ENCODE measurements around the gene CWC25. TPM values are rescaled to one million over a fixed set of nuclear protein-coding genes. Genes with fewer than 3 reads are reported as not detected.

The CWC25 gene
- total and polyA plus RNA-seq, 9 of the 15 experiments (the other 6 are each of a cell fraction or from before 2014, with no cell fraction given) = 16.5 to 27.4 (median 23.0) TPM

- TF ChIP-seq ZNF318 (IDR thresholded peaks at IDR 0.05; ENCODE audit: borderline replicate concordance in 1 of 2, low read depth in 1 of 2) = no peak
- no peak for TF ChIP-seq NELFE (IDR thresholded peaks at IDR 0.05; ENCODE audit: insufficient read depth, insufficient read length)
- no peak for TF ChIP-seq ARHGAP35 (IDR thresholded peaks at IDR 0.05; ENCODE audit: partially characterized antibody)
- no peak for TF ChIP-seq E2F8 (IDR thresholded peaks at IDR 0.05; ENCODE audit: low read depth, partially characterized antibody)
- no peak for TF ChIP-seq SRSF9 (IDR thresholded peaks at IDR 0.05; ENCODE audit: borderline replicate concordance, low read depth, low read length)
- no peak for TF ChIP-seq TAL1 (IDR thresholded peaks at IDR 0.05)
- TF ChIP-seq SNIP1 (IDR thresholded peaks at IDR 0.05; ENCODE audit: low read depth) = no peak
- peak; percentile 42 for TF ChIP-seq TBP (optimal IDR thresholded peaks at IDR 0.05; ENCODE audit: low read depth, low read length)
- no peak for TF ChIP-seq ZNF655 (CRISPR knock-in tag; IDR thresholded peaks at IDR 0.05)
- no peak for TF ChIP-seq ATF2 (CRISPR knock-in tag; IDR thresholded peaks at IDR 0.05)
- TF ChIP-seq ZNF766 (CRISPR knock-in tag; conservative IDR thresholded peaks at IDR 0.05) = no peak
Observed at GRCh38 chr17:38870259-38871165, 45.4 kb upstream of the CWC25 start (continued).

All from K562 (cell line).